Uterus (tissue), 2 donors: ENCODE results near the gene ANKUB1.

Experiments used
- CTCF ChIP-seq, 4 experiments: fragments of 200-600 bp in 2 of 4; fragments of 450-650 bp in 2 of 4; sonication (generic) in 2 of 4; IDR thresholded peaks; one replicate each; pipeline ENCODE4 v1.5.1; 2016 to 2019; ENCODE audit warnings: antibody characterized with exemption in 4 of 4, mild to moderate bottlenecking in 2 of 4, moderate library complexity in 1 of 4
- POLR2A ChIP-seq, 2 donors: fragments of 450-650 bp; IDR thresholded peaks; one replicate each; pipeline ENCODE4 v1.6.1; 2016; ENCODE audit warnings: antibody characterized with exemption in 2 of 2, mild to moderate bottlenecking in 1 of 2, moderate library complexity in 1 of 2

GRCh38 chr3:149826636-149827035 is 34.3 kb upstream of the ANKUB1 start:
- no peak for TF ChIP-seq CTCF (IDR thresholded peaks at IDR 0.05)
- no peak for TF ChIP-seq POLR2A (IDR thresholded peaks at IDR 0.05)
